ENCODE measurements around the gene SPATA18. TPM values are rescaled to one million over a fixed set of nuclear protein-coding genes. Genes with fewer than 3 reads are reported as not detected.

The SPATA18 gene
- total and polyA plus RNA-seq, 2 of the 13 experiments (the other 11 are each of a cell fraction or from before 2014, with no cell fraction given): 5.7 to 13.2 TPM

DNA sequence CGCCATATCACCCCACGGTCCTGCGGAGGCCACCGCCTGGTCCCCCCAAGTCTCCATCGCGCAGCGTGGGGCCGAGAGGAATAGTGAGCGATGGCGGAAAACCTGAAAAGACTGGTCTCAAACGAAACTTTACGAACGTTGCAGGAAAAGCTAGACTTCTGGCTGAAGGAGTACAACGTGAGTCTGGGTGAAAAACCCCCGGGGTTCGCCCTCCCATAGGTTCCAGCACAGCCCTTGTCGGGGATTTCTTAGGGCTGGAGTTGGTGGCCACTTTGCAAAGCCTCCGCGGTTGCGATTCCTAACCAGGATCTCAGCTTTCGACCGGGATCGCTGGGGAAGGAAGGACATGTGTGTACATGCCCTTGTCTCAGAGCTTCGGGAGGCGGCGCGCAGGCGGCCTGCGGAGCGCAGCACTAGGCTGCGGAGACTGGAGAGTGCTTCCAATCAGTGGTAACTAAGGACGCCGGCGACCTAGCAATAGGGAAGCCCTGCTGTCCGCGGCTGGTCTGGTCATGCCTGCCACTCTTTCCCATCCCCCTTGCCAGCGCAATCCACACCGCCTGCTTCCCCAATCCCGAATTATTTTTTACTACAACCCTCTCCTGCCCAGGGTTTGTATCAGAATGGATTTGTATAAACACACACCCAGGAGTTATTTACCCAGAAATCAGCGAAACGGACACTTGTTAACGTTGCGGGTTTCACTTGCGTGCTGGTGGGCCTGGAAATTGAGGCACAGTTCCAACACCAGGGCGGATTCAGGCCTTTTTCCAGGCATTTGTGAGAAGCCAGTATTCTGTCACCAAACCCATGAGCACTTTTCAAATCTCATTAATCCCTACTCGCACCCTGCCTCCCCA, 741 bp downstream of the SPATA18 start (continued):
- TF ChIP-seq YEATS4 (CRISPR knock-in tag; IDR thresholded peaks at IDR 0.05; ENCODE audit: borderline replicate concordance): peak; percentile 53; the same call in 1 of the 2 replicates
- TF ChIP-seq, protein P1, sequence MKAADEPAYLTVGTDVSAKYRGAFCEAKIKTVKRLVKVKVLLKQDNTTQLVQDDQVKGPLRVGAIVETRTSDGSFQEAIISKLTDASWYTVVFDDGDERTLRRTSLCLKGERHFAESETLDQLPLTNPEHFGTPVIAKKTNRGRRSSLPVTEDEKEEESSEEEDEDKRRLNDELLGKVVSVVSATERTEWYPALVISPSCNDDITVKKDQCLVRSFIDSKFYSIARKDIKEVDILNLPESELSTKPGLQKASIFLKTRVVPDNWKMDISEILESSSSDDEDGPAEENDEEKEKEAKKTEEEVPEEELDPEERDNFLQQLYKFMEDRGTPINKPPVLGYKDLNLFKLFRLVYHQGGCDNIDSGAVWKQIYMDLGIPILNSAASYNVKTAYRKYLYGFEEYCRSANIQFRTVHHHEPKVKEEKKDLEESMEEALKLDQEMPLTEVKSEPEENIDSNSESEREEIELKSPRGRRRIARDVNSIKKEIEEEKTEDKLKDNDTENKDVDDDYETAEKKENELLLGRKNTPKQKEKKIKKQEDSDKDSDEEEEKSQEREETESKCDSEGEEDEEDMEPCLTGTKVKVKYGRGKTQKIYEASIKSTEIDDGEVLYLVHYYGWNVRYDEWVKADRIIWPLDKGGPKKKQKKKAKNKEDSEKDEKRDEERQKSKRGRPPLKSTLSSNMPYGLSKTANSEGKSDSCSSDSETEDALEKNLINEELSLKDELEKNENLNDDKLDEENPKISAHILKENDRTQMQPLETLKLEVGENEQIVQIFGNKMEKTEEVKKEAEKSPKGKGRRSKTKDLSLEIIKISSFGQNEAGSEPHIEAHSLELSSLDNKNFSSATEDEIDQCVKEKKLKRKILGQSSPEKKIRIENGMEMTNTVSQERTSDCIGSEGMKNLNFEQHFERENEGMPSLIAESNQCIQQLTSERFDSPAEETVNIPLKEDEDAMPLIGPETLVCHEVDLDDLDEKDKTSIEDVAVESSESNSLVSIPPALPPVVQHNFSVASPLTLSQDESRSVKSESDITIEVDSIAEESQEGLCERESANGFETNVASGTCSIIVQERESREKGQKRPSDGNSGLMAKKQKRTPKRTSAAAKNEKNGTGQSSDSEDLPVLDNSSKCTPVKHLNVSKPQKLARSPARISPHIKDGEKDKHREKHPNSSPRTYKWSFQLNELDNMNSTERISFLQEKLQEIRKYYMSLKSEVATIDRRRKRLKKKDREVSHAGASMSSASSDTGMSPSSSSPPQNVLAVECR (CRISPR knock-in tag; IDR thresholded peaks at IDR 0.05; ENCODE audit: borderline replicate concordance): peak; percentile 90
- TF ChIP-seq, protein P2, sequence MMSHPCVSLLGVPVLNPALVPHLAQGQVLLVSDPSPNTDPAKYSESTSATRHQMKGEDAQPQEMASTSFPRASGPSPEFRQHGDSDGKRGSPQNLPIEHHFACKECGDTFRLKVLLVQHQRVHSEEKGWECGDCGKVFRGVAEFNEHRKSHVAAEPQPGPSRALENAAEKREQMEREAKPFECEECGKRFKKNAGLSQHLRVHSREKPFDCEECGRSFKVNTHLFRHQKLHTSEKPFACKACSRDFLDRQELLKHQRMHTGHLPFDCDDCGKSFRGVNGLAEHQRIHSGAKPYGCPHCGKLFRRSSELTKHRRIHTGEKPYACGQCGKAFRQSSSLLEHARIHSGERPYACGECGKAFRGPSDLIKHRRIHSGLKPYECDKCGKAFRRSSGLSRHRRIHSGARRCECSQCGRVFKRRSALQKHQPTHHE (CRISPR knock-in tag; IDR thresholded peaks at IDR 0.05; ENCODE audit: borderline replicate concordance): peak; percentile 51; the same call in 1 of the 2 replicates
- TF ChIP-seq SATB2 (CRISPR knock-in tag; IDR thresholded peaks at IDR 0.05): peak; percentile 24; the same call in 1 of the 2 replicates
- TF ChIP-seq, protein P3, sequence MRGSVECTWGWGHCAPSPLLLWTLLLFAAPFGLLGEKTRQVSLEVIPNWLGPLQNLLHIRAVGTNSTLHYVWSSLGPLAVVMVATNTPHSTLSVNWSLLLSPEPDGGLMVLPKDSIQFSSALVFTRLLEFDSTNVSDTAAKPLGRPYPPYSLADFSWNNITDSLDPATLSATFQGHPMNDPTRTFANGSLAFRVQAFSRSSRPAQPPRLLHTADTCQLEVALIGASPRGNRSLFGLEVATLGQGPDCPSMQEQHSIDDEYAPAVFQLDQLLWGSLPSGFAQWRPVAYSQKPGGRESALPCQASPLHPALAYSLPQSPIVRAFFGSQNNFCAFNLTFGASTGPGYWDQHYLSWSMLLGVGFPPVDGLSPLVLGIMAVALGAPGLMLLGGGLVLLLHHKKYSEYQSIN (CRISPR knock-in tag; IDR thresholded peaks at IDR 0.05; ENCODE audit: borderline replicate concordance): no peak
- TF ChIP-seq ZNF563 (CRISPR knock-in tag; IDR thresholded peaks at IDR 0.05): peak; percentile 54; the same call in 1 of the 2 replicates
- TF ChIP-seq HOXA3 (CRISPR knock-in tag; IDR thresholded peaks at IDR 0.05): no peak; the same call in 1 of the 2 replicates
- TF ChIP-seq, protein P4, sequence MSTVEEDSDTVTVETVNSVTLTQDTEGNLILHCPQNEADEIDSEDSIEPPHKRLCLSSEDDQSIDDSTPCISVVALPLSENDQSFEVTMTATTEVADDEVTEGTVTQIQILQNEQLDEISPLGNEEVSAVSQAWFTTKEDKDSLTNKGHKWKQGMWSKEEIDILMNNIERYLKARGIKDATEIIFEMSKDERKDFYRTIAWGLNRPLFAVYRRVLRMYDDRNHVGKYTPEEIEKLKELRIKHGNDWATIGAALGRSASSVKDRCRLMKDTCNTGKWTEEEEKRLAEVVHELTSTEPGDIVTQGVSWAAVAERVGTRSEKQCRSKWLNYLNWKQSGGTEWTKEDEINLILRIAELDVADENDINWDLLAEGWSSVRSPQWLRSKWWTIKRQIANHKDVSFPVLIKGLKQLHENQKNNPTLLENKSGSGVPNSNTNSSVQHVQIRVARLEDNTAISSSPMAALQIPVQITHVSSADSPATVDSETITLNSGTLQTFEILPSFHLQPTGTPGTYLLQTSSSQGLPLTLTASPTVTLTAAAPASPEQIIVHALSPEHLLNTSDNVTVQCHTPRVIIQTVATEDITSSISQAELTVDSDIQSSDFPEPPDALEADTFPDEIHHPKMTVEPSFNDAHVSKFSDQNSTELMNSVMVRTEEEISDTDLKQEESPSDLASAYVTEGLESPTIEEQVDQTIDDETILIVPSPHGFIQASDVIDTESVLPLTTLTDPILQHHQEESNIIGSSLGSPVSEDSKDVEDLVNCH (CRISPR knock-in tag; IDR thresholded peaks at IDR 0.05): no peak
- no peak for TF ChIP-seq ZBTB1 (CRISPR knock-in tag; IDR thresholded peaks at IDR 0.05; ENCODE audit: borderline replicate concordance)
- TF ChIP-seq POLR2AphosphoS2 (IDR thresholded peaks at IDR 0.05; ENCODE audit: low read depth, low read length): no peak
- no peak for TF ChIP-seq ZSCAN25 (CRISPR knock-in tag; IDR thresholded peaks at IDR 0.05)
- no peak for TF ChIP-seq TRIM24 (CRISPR knock-in tag; IDR thresholded peaks at IDR 0.05)
- peak; percentile 32; the same call in 1 of the 2 replicates for TF ChIP-seq REPIN1 (CRISPR knock-in tag; IDR thresholded peaks at IDR 0.05; ENCODE audit: borderline replicate concordance, low read depth)
- 0 out of 2 replicates have a peak, but pooled peaks have one; percentile 14 for TF ChIP-seq ELF3 (CRISPR knock-in tag; IDR thresholded peaks at IDR 0.05)
- peak; percentile 26; the same call in 1 of the 2 replicates for TF ChIP-seq ZNF350 (CRISPR knock-in tag; IDR thresholded peaks at IDR 0.05; ENCODE audit: borderline replicate concordance, low read depth)
- peak; percentile 89 for TF ChIP-seq RFX3 (CRISPR knock-in tag; IDR thresholded peaks at IDR 0.05)
- TF ChIP-seq, protein P5, sequence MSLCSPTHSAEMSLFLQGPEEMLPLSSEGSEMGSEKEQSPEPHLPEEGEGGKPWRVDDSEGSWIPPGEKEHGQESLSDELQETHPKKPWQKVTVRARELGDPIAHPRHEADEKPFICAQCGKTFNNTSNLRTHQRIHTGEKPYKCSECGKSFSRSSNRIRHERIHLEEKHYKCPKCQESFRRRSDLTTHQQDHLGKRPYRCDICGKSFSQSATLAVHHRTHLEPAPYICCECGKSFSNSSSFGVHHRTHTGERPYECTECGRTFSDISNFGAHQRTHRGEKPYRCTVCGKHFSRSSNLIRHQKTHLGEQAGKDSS (CRISPR knock-in tag; IDR thresholded peaks at IDR 0.05; ENCODE audit: borderline replicate concordance, low read depth): no peak
- TF ChIP-seq SKI (IDR thresholded peaks at IDR 0.05; ENCODE audit: partially characterized antibody): peak; percentile 25

Data from HepG2 (cell line).